K562 (cell line): ENCODE data around the gene LDB2. TPM values are rescaled to one million over a fixed set of nuclear protein-coding genes. Genes with fewer than 3 reads are reported as not detected.

Source experiments
- ATAC-seq: fragments of 200-7000 bp; cut with Tn5 transposase; 3 replicates; pipeline ENCODE4 v1.9.1; 2020; ENCODE audit warnings: moderate library complexity
- BruUV-seq: library from RNA; stranded (reverse); fragments of 400-500 nt; replicated peaks from 2 replicates; lab custom pipeline; 2021; lab: Mats Ljungman, UMichigan
- CTCF ChIA-PET: fragments of 300-600 bp; formaldehyde crosslinking; extraction: SDS; loops from one replicate; lab custom pipeline; 2021; ENCODE audit warnings: low intra/inter-chr PET ratio; lab: Yijun Ruan, JAX
- POLR2A ChIA-PET: fragments of 300-600, 350-650 bp; sonication (Branson Sonifier 250); formaldehyde crosslinking; extraction: SDS; loops from one replicate; lab custom pipeline; 2021; ENCODE audit warnings: antibody characterized with exemption, inconsistent platforms; lab: Yijun Ruan, JAX
- DNase-seq, 4 experiments: peaks; one replicate each; pipeline versions ENCODE4 v3.0.0 to v3.0.0-alpha.2; 2011 to 2018; ENCODE audit warnings: low spot score in 3 of 4, mixed read lengths in 3 of 4; ENCODE audit errors: extremely low read depth in 1 of 4
- FAIRE-seq: peaks from 2 replicates; lab custom pipeline; 2011; peaks lifted over from hg19 to GRCh38; lab: Jason Lieb, UNC
- H2AFZ ChIP-seq: 2 replicates; pipeline ENCODE4 v1.6.0; 2011; ENCODE audit warnings: low read depth, low read length, control low read depth, inconsistent platforms
- H3K27ac ChIP-seq: fragments of 200-600 bp; 3 replicates; pipeline ENCODE4 v1.8.0; 2011; ENCODE audit warnings: low read depth, mild to moderate bottlenecking, control low read depth, inconsistent platforms, low read length, moderate library complexity, mixed read lengths; ENCODE audit errors: extremely low read depth
- H3K27me3 ChIP-seq, 2 experiments: fragments of 300-600 bp in 1 of 2; 2 replicates in 1 of 2; 3 replicates in 1 of 2; pipeline versions ENCODE4 v1.6.0 to v1.8.0; 2011; ENCODE audit warnings: inconsistent platforms in 2 of 2, low read length in 2 of 2, mild to moderate bottlenecking in 1 of 2, mixed read lengths in 1 of 2, moderate library complexity in 1 of 2; ENCODE audit not compliant: control insufficient read depth in 2 of 2, insufficient read depth in 2 of 2
- H3K36me3 ChIP-seq: fragments of 300-600 bp; 3 replicates; pipeline ENCODE4 v1.8.0; 2011; ENCODE audit warnings: mild to moderate bottlenecking, low read length, inconsistent platforms; ENCODE audit not compliant: control insufficient read depth, insufficient read depth
- H3K4me1 ChIP-seq, 2 experiments: fragments of 200-600 bp in 1 of 2; replicated peaks in 1 of 2; 2 replicates in 1 of 2; 3 replicates in 1 of 2; pipeline versions ENCODE4 v1.5.1 to v1.8.0; 2011; ENCODE audit warnings: inconsistent platforms in 2 of 2, low read length in 2 of 2, mild to moderate bottlenecking in 1 of 2, mixed read lengths in 1 of 2, moderate library complexity in 1 of 2; ENCODE audit not compliant: control insufficient read depth in 2 of 2, insufficient read depth in 2 of 2
- H3K4me2 ChIP-seq: 2 replicates; pipeline ENCODE4 v1.6.1; 2011; ENCODE audit warnings: low read length, control low read depth, inconsistent platforms, mixed read lengths; ENCODE audit not compliant: insufficient read depth
- H3K4me3 ChIP-seq: fragments of 200-600 bp; sonication (generic), shearing (Covaris generic); 2 replicates; pipeline ENCODE4 v1.5.1; 2016; ENCODE audit warnings: control low read depth, inconsistent platforms
- H3K79me2 ChIP-seq: fragments of 200-600 bp; 3 replicates; pipeline ENCODE4 v1.8.0; 2011; ENCODE audit warnings: low read length, inconsistent platforms; ENCODE audit not compliant: control insufficient read depth, insufficient read depth
- H3K9ac ChIP-seq, 2 experiments: 2 replicates each; pipeline versions ENCODE4 v1.6.0 to v1.6.1; 2011; ENCODE audit warnings: low read depth in 2 of 2, low read length in 2 of 2, control low read depth in 1 of 2, inconsistent platforms in 1 of 2, mild to moderate bottlenecking in 1 of 2, mixed read lengths in 1 of 2; ENCODE audit not compliant: insufficient read depth in 1 of 2
- H3K9me1 ChIP-seq: one replicate; pipeline ENCODE4 v1.6.0; 2011; ENCODE audit warnings: inconsistent platforms, mild to moderate bottlenecking, low read length, moderate library complexity; ENCODE audit not compliant: control insufficient read depth, insufficient read depth
- H3K9me3 ChIP-seq: replicated peaks from 2 replicates; pipeline ENCODE4 v1.5.1; 2011; ENCODE audit warnings: low read depth, low read length, inconsistent platforms; ENCODE audit not compliant: control insufficient read depth, insufficient read depth
- H4K20me1 ChIP-seq: replicated peaks from 2 replicates; pipeline ENCODE4 v1.6.1; 2011; ENCODE audit warnings: low read length, inconsistent platforms, mixed read lengths; ENCODE audit not compliant: control insufficient read depth, insufficient read depth
- ARID2 ChIP-seq: fragments of 450-650 bp; IDR thresholded peaks from 2 replicates; pipeline ENCODE4 v1.6.1; 2017; ENCODE audit warnings: antibody characterized with exemption, mild to moderate bottlenecking
- CCAR2 ChIP-seq: fragments of 200-400 bp; formaldehyde crosslinking; IDR thresholded peaks from 2 replicates; pipeline ENCODE4 v1.6.1; 2017; ENCODE audit warnings: mild to moderate bottlenecking, low read depth, low read length
- CTCFL ChIP-seq: IDR thresholded peaks from 2 replicates; pipeline ENCODE4 v1.6.1; 2011; ENCODE audit warnings: borderline replicate concordance, low read depth, mild to moderate bottlenecking, moderate library complexity, low read length; ENCODE audit not compliant: insufficient read depth, poor library complexity, severe bottlenecking
- ELF1 ChIP-seq: fragments of 200-800 bp; sonication (Bioruptor generic); IDR thresholded peaks from 2 replicates; pipeline ENCODE4 v1.6.1; 2016; ENCODE audit warnings: missing genetic modification characterization, missing compliant biosample characterization
- ESRRA ChIP-seq: fragments of 450-650 bp; IDR thresholded peaks from 2 replicates; pipeline ENCODE4 v1.6.1; 2014; ENCODE audit warnings: low read depth, mild to moderate bottlenecking, moderate library complexity, borderline replicate concordance
- MYBL2 ChIP-seq, 2 experiments: fragments of 450-650 bp in 1 of 2; sonication (generic) in 1 of 2; formaldehyde crosslinking in 1 of 2; IDR thresholded peaks; 2 replicates each; pipeline versions ENCODE4 v1.6.1 to v1.8.1; 2017 to 2022; ENCODE audit warnings: borderline replicate concordance in 1 of 2, inconsistent platforms in 1 of 2, low read depth in 1 of 2, mild to moderate bottlenecking in 1 of 2, missing genetic modification reagents in 1 of 2, moderate library complexity in 1 of 2
- RCOR1 ChIP-seq, 2 experiments: IDR thresholded peaks; 2 replicates each; pipeline ENCODE4 v1.6.1; 2012; ENCODE audit warnings: low read depth in 2 of 2, low read length in 2 of 2, borderline replicate concordance in 1 of 2, improper control_type of control experiment in 1 of 2
- ZBTB12 ChIP-seq: fragments of 250-450 bp; sonication (Bioruptor Pico); IDR thresholded peaks from 2 replicates; pipeline ENCODE4 v1.4.0; 2020
- ZBTB43 ChIP-seq: sonication (generic); formaldehyde crosslinking; IDR thresholded peaks from 2 replicates; pipeline ENCODE4 v1.8.0; 2023; ENCODE audit warnings: mild to moderate bottlenecking, missing genetic modification reagents
- ZNF609 ChIP-seq: sonication (generic); formaldehyde crosslinking; IDR thresholded peaks from 2 replicates; pipeline ENCODE4 v1.8.1; 2023; ENCODE audit warnings: missing genetic modification reagents, mild to moderate bottlenecking, borderline replicate concordance
- ZNF79 ChIP-seq: fragments of 250-450 bp; sonication (Bioruptor Pico); IDR thresholded peaks from 2 replicates; pipeline ENCODE4 v1.4.0; 2020; ENCODE audit warnings: low read depth, mild to moderate bottlenecking, moderate library complexity
- WGBS: fragments of 100-300 bp; shearing (Covaris generic); methylation state at CpG from one replicate; pipeline ENCODE4 v1.1.6; 2016; ENCODE audit warnings: low coverage, mixed read lengths; ENCODE audit not compliant: insufficient coverage; ENCODE audit errors: missing lambda C conversion rate; 5-methylcytosine and 5-hydroxymethylcytosine counted together
- in situ Hi-C: fragments of 300-500 bp; cut with MboI; formaldehyde crosslinking; loops from 4 replicates; pipeline ENCODE4 v1.15.0; 2018; ENCODE audit warnings: inconsistent platforms, mixed read lengths
- intact Hi-C: fragments of 100-400 bp; cut with micrococcal nuclease; formaldehyde crosslinking; loops from 2 replicates; pipeline ENCODE4 v1.14.2; 2022
- polyA plus RNA-seq, 8 experiments: library from polyadenylated mRNA; depleted of rRNA in 4 of 8; stranded (reverse) in 5 of 8; unstranded in 3 of 8; fragments of >200 nt; fragmentation: Nextera tagmentation in 2 of 8; fragmentation: Illumina TruSeq in 1 of 8; extraction: Ambion mirVana in 2 of 8; extraction: Trizol in 1 of 8; gene quantifications; 2 replicates each; pipeline versions ENCODE4 v1.2.1 to v1.2.3, GENCODE V29; 2011 to 2014; ENCODE audit warnings: inconsistent platforms in 1 of 8, missing spikeins in 1 of 8
- total RNA-seq, 7 experiments: library from RNA; depleted of rRNA in 6 of 7; stranded (reverse); fragments of >200 nt in 6 of 7; fragmentation: Illumina TruSeq in 2 of 7; extraction: Trizol in 2 of 7; gene quantifications; 2 replicates each; pipeline versions ENCODE4 v1.2.1 to v1.2.3, GENCODE V29; 2011 to 2021; ENCODE audit warnings: low replicate concordance in 1 of 7

LDB2 gene
- total and polyA plus RNA-seq, 9 of the 15 experiments (the other 6 are each of a cell fraction or from before 2014, with no cell fraction given) = 0.10 to 0.20 TPM; not detected in 7

- no peak for FAIRE-seq
Observed at GRCh38 chr4:16843831-16844508, 54.5 kb downstream of the LDB2 start.

More at GRCh38 chr4:16843831-16844508, 54.5 kb downstream of the LDB2 start:
- intact Hi-C loops = no loop called here
- Histone ChIP-seq H4K20me1 (no peaks in the 10 kb centered on the region), H3K9me1 (no peaks in the 10 kb centered on the region), H2AFZ (no peak overlapping the region), H3K27me3 (no peaks in the 10 kb centered on the region; a peak in 1 of 5 replicates), H3K9ac (no peak overlapping the region), H3K4me3 (no peak overlapping the region), H3K9me3 (no peaks in the 10 kb centered on the region), H3K4me2 (no peak overlapping the region), H3K4me1 (no peaks in the 10 kb centered on the region), H3K27ac (no peak overlapping the region), H3K79me2 (no peaks in the 10 kb centered on the region), H3K36me3 (no peaks in the 10 kb centered on the region)
- no peak for ATAC-seq
- no peak for DNase-seq
- in situ Hi-C loops = no loop called here
- WGBS = 0% methylated on average over 2 of the region's 6 CpGs
- TF ChIP-seq ZBTB12 (CRISPR knock-in tag) (no peak), ESRRA (no peak), MYBL2 (IDR thresholded peaks at IDR 0.05; ENCODE audit: low read depth) (no peak), MYBL2 (CRISPR knock-in tag; IDR thresholded peaks at IDR 0.05; ENCODE audit: borderline replicate concordance) (no peak), ZNF79 (CRISPR knock-in tag) (no peak), ARID2 (no peak), CCAR2 (no peak), CTCFL (no peak), ZNF609 (CRISPR knock-in tag) (no peak), RCOR1 (IDR thresholded peaks at IDR 0.05; ENCODE audit: borderline replicate concordance in 1 of 2, low read depth in 2 of 2, low read length in 2 of 2) (no peak), ELF1 (tag) (no peak), ZBTB43 (CRISPR knock-in tag) (no peak)
- BruUV-seq = no TSS peak
- ChIA-PET CTCF (no interaction called here), POLR2A (no interaction called here)
